Measurements from ENCODE around the gene FAM161B. TPM values are rescaled to one million over a fixed set of nuclear protein-coding genes. Genes with fewer than 3 reads are reported as not detected.
A peak's percentile ranks its signal among the peaks of the same experiment; 100 is the strongest.

FAM161B gene, protein sequence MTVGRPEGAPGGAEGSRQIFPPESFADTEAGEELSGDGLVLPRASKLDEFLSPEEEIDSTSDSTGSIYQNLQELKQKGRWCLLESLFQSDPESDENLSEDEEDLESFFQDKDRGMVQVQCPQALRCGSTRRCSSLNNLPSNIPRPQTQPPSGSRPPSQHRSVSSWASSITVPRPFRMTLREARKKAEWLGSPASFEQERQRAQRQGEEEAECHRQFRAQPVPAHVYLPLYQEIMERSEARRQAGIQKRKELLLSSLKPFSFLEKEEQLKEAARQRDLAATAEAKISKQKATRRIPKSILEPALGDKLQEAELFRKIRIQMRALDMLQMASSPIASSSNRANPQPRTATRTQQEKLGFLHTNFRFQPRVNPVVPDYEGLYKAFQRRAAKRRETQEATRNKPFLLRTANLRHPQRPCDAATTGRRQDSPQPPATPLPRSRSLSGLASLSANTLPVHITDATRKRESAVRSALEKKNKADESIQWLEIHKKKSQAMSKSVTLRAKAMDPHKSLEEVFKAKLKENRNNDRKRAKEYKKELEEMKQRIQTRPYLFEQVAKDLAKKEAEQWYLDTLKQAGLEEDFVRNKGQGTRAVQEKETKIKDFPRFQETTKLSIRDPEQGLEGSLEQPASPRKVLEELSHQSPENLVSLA
- total RNA-seq (2016; rRNA removed; fragmentation: Illumina TruSeq; extraction: Trizol) = 1.6 and 2.0 TPM in 2 replicates
- 0.51 and 0.53 TPM in 2 replicates for total RNA-seq (2016; cell fraction: cytosol; rRNA removed; fragmentation: Illumina TruSeq; extraction: Trizol; ENCODE audit: low read depth)
- 1.9 and 2.1 TPM in 2 replicates for total RNA-seq (2016; cell fraction: insoluble cytoplasmic fraction; rRNA removed; fragmentation: Illumina TruSeq; extraction: Trizol)
- total RNA-seq (2016; cell fraction: membrane; rRNA removed; fragmentation: Illumina TruSeq; extraction: Trizol) = 1.0 TPM in 2 replicates
- total RNA-seq (2016; cell fraction: nucleus; rRNA removed; fragmentation: Illumina TruSeq; extraction: Trizol) = 2.6 and 3.0 TPM in 2 replicates
- polyA plus RNA-seq (2011; rRNA removed) = 1.6 and 2.0 TPM in 2 replicates
- polyA plus RNA-seq (2011; cell fraction: cytosol; rRNA removed) = 0.97 and 1.2 TPM in 2 replicates
- 1.7 and 2.2 TPM in 2 replicates for polyA plus RNA-seq (2011; cell fraction: nucleus; rRNA removed)
- 2.0 and 2.8 TPM in 2 replicates for polyA plus RNA-seq (2012)
- polyA plus RNA-seq (2016; cell fraction: cytosol; fragmentation: Illumina TruSeq; extraction: Trizol; ENCODE audit: low read depth) = 0.33 and 0.36 TPM in 2 replicates
- polyA plus RNA-seq (2016; cell fraction: insoluble cytoplasmic fraction; fragmentation: Illumina TruSeq; extraction: Trizol; ENCODE audit: low read depth) = 1.6 and 1.7 TPM in 2 replicates
- 0.49 and 0.65 TPM in 2 replicates for polyA plus RNA-seq (2016; cell fraction: membrane; fragmentation: Illumina TruSeq; extraction: Trizol; ENCODE audit: low read depth)
- polyA plus RNA-seq (2016; cell fraction: nucleus; fragmentation: Illumina TruSeq; extraction: Trizol; ENCODE audit: insufficient read depth, low read depth) = 1.6 and 2.7 TPM in 2 replicates
- polyA minus RNA-seq (2011; rRNA and poly(A)+ RNA removed; ENCODE audit: low replicate concordance) = 0.82 and 2.3 TPM in 2 replicates
- polyA minus RNA-seq (2011; cell fraction: cytosol; rRNA and poly(A)+ RNA removed) = 1.3 and 1.8 TPM in 2 replicates
- polyA minus RNA-seq (2011; cell fraction: nucleus; rRNA and poly(A)+ RNA removed) = 6.4 and 6.8 TPM in 2 replicates
- Bru-seq, nascent RNA = percentile 46 among the genes with signal in this experiment
- BruChase-seq, experiment 1, labeled RNA remaining after a 6-hour chase = percentile 45 among the genes with signal in this experiment
- BruChase-seq, experiment 2, labeled RNA remaining after a 2-hour chase = percentile 49 among the genes with signal in this experiment
- long read RNA-seq, experiment 1, partial matches to known transcripts = 1 of 2 reads
- long read RNA-seq, experiment 1, other reads (novel, unspliced or antisense) = 1 of 2 reads
- long read RNA-seq, experiment 2, full-length matches to known transcripts = 2 of 3 reads
- long read RNA-seq, experiment 2, partial matches to known transcripts = 0 of 3 reads
- long read RNA-seq, experiment 2, other reads (novel, unspliced or antisense) = 1 of 3 reads

GRCh38 chr14:73949752-73950734 lies at the start of gene FAM161B, which contains the start of gene COQ6:
Gene FAM161B, minus strand, starts transcription at chr14:73950094. Its CDS starts 68 bp downstream, at chr14:73950026.
Gene COQ6, plus strand, starts transcription at chr14:73950302. Its CDS starts 31 bp downstream, at chr14:73950333.
- Histone ChIP-seq H3K79me2 (ENCODE audit: insufficient read depth, low read length) (no peaks in the 10 kb centered on the region), H3K36me3 (replicated peaks in 1 of 2; ENCODE audit: control insufficient read depth in 1 of 2, insufficient read depth in 2 of 2, low read length in 2 of 2) (peaks cover under 1 to 7% of the 10 kb centered on the region in 2 experiments; a peak in 3 of 5 replicates), H3K27ac (ENCODE audit: extremely low read length, insufficient read depth, low read length) (peak within 1 kb of the TSS; percentile 99), H3K4me1 (ENCODE audit: insufficient read depth, low read length) (peaks cover 11% of the 10 kb centered on the region), H3K27me3 (ENCODE audit: control insufficient read depth in 1 of 2, insufficient read depth in 2 of 2, low read length in 2 of 2) (no peaks in the 10 kb centered on the region), H4K20me1 (ENCODE audit: insufficient read depth, low read length) (no peaks in the 10 kb centered on the region), H3K4me2 (ENCODE audit: low read depth, low read length) (peak within 1 kb of the TSS; percentile 85), H3K9ac (ENCODE audit: insufficient read depth, low read depth, low read length) (peak within 1 kb of the TSS; percentile 97), H3K9me3 (ENCODE audit: low read length) (no peaks in the 10 kb centered on the region), H2AFZ (ENCODE audit: low read length) (no peak within 1 kb of the TSS), H3K4me3 (replicated peaks in 1 of 3; ENCODE audit: insufficient read depth in 1 of 3, low read depth in 2 of 3, low read length in 3 of 3) (peak within 1 kb of the TSS; percentile 61 to 82 (median 78))
- ATAC-seq = peak; percentile 95
- ChIA-PET POLR2A (interaction anchor here (0.6 to 2.9 kb wide), 23 partner anchors 8 to 190 kb away, joined by 3 to 24 read pairs (median 4); partner anchors contain the start of genes ALDH6A1, BBOF1, ENTPD5 and PTGR2), CTCF (ENCODE audit: low intra/inter-chr PET ratio, low total read pairs) (no interaction called here)
- DNase-seq (ENCODE audit: low spot score) = peak; percentile 95
- 1% methylated on average over 33 of the region's 70 CpGs for WGBS (ENCODE audit: low lambda C conversion rate)
- in situ Hi-C loops (cut with HindIII; ENCODE audit: extremely low pct_ligation_motif_present, low pct_unique_long_range_greater_than_20kb) (loop anchor here (5.0 kb wide), 1 partner anchor 67 kb away; the partner anchor contains the start of genes BBOF1 and ENTPD5), intact Hi-C loops (cut with micrococcal nuclease; ENCODE audit: unreplicated experiment) (loop anchor here (2.0 to 5.0 kb wide), 2 partner anchors 47 to 87 kb away; no protein-coding TSS in a partner anchor)
- peak; percentile 80 for FAIRE-seq
- BruUV-seq (replicated peaks) = no TSS peak
- TF ChIP-seq TSC22D2 (CRISPR knock-in tag; IDR thresholded peaks at IDR 0.05; ENCODE audit: borderline replicate concordance) (no peak), ZMYM3 (CRISPR knock-in tag; IDR thresholded peaks at IDR 0.05) (no peak), POLR2G (IDR thresholded peaks at IDR 0.05; ENCODE audit: low read depth, low read length) (peak; percentile 91), HOXD1 (CRISPR knock-in tag; IDR thresholded peaks at IDR 0.05) (no peak), BCL6 (CRISPR knock-in tag; IDR thresholded peaks at IDR 0.05) (peak; percentile 42; the same call in 1 of the 2 replicates)
- TF ChIP-seq, protein P1, sequence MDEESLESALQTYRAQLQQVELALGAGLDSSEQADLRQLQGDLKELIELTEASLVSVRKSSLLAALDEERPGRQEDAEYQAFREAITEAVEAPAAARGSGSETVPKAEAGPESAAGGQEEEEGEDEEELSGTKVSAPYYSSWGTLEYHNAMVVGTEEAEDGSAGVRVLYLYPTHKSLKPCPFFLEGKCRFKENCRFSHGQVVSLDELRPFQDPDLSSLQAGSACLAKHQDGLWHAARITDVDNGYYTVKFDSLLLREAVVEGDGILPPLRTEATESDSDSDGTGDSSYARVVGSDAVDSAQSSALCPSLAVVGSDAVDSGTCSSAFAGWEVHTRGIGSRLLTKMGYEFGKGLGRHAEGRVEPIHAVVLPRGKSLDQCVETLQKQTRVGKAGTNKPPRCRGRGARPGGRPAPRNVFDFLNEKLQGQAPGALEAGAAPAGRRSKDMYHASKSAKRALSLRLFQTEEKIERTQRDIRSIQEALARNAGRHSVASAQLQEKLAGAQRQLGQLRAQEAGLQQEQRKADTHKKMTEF (CRISPR knock-in tag; IDR thresholded peaks at IDR 0.05) = peak; percentile 70
- TF ChIP-seq, protein P2, sequence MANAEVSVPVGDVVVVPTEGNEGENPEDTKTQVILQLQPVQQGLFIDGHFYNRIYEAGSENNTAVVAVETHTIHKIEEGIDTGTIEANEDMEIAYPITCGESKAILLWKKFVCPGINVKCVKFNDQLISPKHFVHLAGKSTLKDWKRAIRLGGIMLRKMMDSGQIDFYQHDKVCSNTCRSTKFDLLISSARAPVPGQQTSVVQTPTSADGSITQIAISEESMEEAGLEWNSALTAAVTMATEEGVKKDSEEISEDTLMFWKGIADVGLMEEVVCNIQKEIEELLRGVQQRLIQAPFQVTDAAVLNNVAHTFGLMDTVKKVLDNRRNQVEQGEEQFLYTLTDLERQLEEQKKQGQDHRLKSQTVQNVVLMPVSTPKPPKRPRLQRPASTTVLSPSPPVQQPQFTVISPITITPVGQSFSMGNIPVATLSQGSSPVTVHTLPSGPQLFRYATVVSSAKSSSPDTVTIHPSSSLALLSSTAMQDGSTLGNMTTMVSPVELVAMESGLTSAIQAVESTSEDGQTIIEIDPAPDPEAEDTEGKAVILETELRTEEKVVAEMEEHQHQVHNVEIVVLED (CRISPR knock-in tag; IDR thresholded peaks at IDR 0.05; ENCODE audit: borderline replicate concordance) = peak; percentile 97
- TF ChIP-seq, protein P3, sequence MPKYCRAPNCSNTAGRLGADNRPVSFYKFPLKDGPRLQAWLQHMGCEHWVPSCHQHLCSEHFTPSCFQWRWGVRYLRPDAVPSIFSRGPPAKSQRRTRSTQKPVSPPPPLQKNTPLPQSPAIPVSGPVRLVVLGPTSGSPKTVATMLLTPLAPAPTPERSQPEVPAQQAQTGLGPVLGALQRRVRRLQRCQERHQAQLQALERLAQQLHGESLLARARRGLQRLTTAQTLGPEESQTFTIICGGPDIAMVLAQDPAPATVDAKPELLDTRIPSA (CRISPR knock-in tag; IDR thresholded peaks at IDR 0.05; ENCODE audit: borderline replicate concordance) = no peak

Measured in HepG2 (cell line).